Transverse colon (tissue), 4 donors: ENCODE results near the gene PDHA1. TPM values are rescaled to one million over a fixed set of nuclear protein-coding genes. Genes with fewer than 3 reads are reported as not detected.

Experiments
- DNase-seq: peaks from one replicate; pipeline ENCODE4 v3.0.0-alpha.2; 2019
- H3K27ac ChIP-seq, 4 donors: fragments of 200-600 bp; sonication (generic); 2 replicates each; pipeline ENCODE4 v1.5.1; 2016 to 2018; ENCODE audit warnings: inconsistent platforms in 4 of 4
- H3K27me3 ChIP-seq: fragments of 200-600 bp; sonication (generic); 2 replicates; pipeline ENCODE4 v1.5.1; 2017; ENCODE audit warnings: inconsistent platforms
- H3K36me3 ChIP-seq, 4 donors: fragments of 200-600 bp; sonication (generic); 2 replicates each; pipeline ENCODE4 v1.5.1; 2017 to 2019; ENCODE audit warnings: inconsistent platforms in 4 of 4
- H3K4me1 ChIP-seq, 4 donors: fragments of 200-600 bp; sonication (generic); 2 replicates each; pipeline ENCODE4 v1.5.1; 2017 to 2020; ENCODE audit warnings: inconsistent platforms in 4 of 4
- H3K4me3 ChIP-seq, 4 donors: fragments of 200-600 bp; sonication (generic); 1 replicate in 1 of 4; 2 replicates in 3 of 4; pipeline versions ENCODE4 v1.5.1 to v1.6.1; 2017 to 2019; ENCODE audit warnings: inconsistent platforms in 4 of 4
- H3K9me3 ChIP-seq, 2 donors: fragments of 200-600 bp; sonication (generic); 2 replicates each; pipeline ENCODE4 v1.5.1; 2017 to 2019; ENCODE audit warnings: inconsistent platforms in 2 of 2
- EP300 ChIP-seq: sonication (generic); formaldehyde crosslinking; IDR thresholded peaks from one replicate; pipeline ENCODE4 v1.6.1; 2017; ENCODE audit warnings: antibody characterized with exemption, low read depth
- POLR2A ChIP-seq: fragments of 450-650 bp; IDR thresholded peaks from one replicate; pipeline ENCODE4 v1.6.1; 2016; ENCODE audit warnings: antibody characterized with exemption, mild to moderate bottlenecking, moderate library complexity
- POLR2AphosphoS5 ChIP-seq, 3 donors: sonication (generic); formaldehyde crosslinking; IDR thresholded peaks; one replicate each; pipeline ENCODE4 v1.6.1; 2016; ENCODE audit warnings: antibody characterized with exemption in 3 of 3
- WGBS, 2 donors: methylation state at CpG; one replicate each; pipeline ENCODE4 v1.1.5; 2018; ENCODE audit warnings: low coverage in 1 of 2; 5-methylcytosine and 5-hydroxymethylcytosine counted together
- in situ Hi-C, 4 donors: fragments of 200-750 bp; cut with MboI; loops; one replicate each; pipeline versions ENCODE4 v1.15.0 to v1.15.1; 2017; ENCODE audit warnings: low sequenced_read_pairs in 3 of 4, low pct_ligation_motif_present in 1 of 4, low pct_unique_long_range_greater_than_20kb in 1 of 4
- intact Hi-C: fragments of 100-400 bp; cut with DNase I; formaldehyde crosslinking; loops from one replicate; pipeline ENCODE4 v1.15.1; 2023; ENCODE audit warnings: low total_unique reads
- total RNA-seq, 4 donors: library from RNA; depleted of rRNA; stranded (reverse); fragments of >200 nt; gene quantifications; one replicate each; pipeline ENCODE4 v1.1.0, GENCODE V29; 2016
- TF ChIP-seq, protein P1 (sequence below), 5 experiments: fragments of 200-600 bp in 3 of 5; fragments of 450-650 bp in 2 of 5; sonication (generic) in 3 of 5; IDR thresholded peaks; 1 replicate in 2 of 5; 2 replicates in 3 of 5; pipeline ENCODE4 v1.5.1; 2016 to 2017; ENCODE audit warnings: antibody characterized with exemption in 5 of 5, inconsistent platforms in 3 of 5, mild to moderate bottlenecking in 2 of 5, moderate library complexity in 1 of 5

The PDHA1 gene
- total RNA-seq, 4 donors from 2014 or later = 77.4 to 264 (median 189) TPM

DNA sequence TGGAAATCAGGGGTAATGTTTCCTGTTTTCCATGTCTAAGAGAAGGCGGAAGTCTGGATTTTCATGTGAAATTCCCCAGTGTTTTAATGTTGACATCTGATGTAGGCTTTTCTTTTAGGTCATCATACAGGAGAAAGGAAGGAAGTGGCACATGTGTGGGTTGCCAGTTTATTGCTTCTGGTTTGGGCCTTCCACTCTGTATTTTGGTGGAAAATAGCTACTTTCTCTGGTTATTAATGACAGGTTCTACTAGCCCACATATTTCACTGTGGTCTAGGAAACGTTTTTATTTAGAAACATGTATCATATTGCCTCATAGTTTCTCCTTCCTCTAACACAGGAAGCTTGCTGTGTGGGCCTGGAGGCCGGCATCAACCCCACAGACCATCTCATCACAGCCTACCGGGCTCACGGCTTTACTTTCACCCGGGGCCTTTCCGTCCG is 7.2 kb downstream of the PDHA1 start:
- peaks cover 0 to 5% (median 0%) of the 10 kb centered on the region in 4 donors for H3K4me1 ChIP-seq
- H3K36me3 ChIP-seq = peaks cover 0 to 5% (median 0%) of the 10 kb centered on the region in 4 donors
- no peak for TF ChIP-seq EP300
- no peak for TF ChIP-seq POLR2A
- no peak for TF ChIP-seq POLR2AphosphoS5 (IDR thresholded peaks at IDR 0.05)
- TF ChIP-seq, protein P1, sequence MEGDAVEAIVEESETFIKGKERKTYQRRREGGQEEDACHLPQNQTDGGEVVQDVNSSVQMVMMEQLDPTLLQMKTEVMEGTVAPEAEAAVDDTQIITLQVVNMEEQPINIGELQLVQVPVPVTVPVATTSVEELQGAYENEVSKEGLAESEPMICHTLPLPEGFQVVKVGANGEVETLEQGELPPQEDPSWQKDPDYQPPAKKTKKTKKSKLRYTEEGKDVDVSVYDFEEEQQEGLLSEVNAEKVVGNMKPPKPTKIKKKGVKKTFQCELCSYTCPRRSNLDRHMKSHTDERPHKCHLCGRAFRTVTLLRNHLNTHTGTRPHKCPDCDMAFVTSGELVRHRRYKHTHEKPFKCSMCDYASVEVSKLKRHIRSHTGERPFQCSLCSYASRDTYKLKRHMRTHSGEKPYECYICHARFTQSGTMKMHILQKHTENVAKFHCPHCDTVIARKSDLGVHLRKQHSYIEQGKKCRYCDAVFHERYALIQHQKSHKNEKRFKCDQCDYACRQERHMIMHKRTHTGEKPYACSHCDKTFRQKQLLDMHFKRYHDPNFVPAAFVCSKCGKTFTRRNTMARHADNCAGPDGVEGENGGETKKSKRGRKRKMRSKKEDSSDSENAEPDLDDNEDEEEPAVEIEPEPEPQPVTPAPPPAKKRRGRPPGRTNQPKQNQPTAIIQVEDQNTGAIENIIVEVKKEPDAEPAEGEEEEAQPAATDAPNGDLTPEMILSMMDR (IDR thresholded peaks at IDR 0.05) = no peak
- H3K9me3 ChIP-seq = no peaks in the 10 kb centered on the region
- no peak overlapping the region for H3K4me3 ChIP-seq
- DNase-seq = no peak
- no peak overlapping the region for H3K27ac ChIP-seq
- in situ Hi-C loops (no loop called here), intact Hi-C loops (no loop called here)
- WGBS, 2 donors = 66 to 82% methylated on average over 6 to 8 of the region's 8 CpGs
- H3K27me3 ChIP-seq = no peaks in the 10 kb centered on the region

DNA sequence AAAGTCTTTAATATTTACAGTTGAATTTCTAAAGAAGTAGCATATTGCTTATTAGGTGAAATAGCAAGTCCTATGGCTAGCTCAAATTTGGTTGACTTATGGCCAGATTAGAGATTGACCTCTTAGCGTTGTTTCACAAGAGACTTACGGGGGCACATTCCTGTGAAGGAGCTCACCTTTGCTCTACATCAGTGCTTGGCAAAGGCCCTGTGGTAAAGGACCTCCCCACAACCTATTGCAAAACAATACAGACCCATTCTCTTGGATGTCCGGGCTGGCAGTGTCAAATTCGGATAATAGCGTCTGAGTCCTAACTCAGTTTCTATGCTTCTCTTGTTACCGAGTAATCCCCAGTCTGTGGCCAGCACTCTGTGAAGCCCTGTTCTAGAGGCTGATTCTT is 10.9 kb downstream of the PDHA1 start:
- in situ Hi-C loops (no loop called here), intact Hi-C loops (no loop called here)
- H3K27me3 ChIP-seq = no peaks in the 10 kb centered on the region
- H3K4me1 ChIP-seq = no peaks in the 10 kb centered on the region
- H3K9me3 ChIP-seq = no peaks in the 10 kb centered on the region
- H3K27ac ChIP-seq = no peak overlapping the region
- H3K36me3 ChIP-seq = peaks cover 0 to 11% (median 2%) of the 10 kb centered on the region in 4 donors
- WGBS, 2 donors = 98 to 100% methylated on average over 1 to 6 of the region's 6 CpGs
- no peak overlapping the region for H3K4me3 ChIP-seq
- DNase-seq = no peak
- TF ChIP-seq, protein P1 (IDR thresholded peaks at IDR 0.05) = no peak
- TF ChIP-seq POLR2AphosphoS5 (IDR thresholded peaks at IDR 0.05) (no peak), POLR2A (no peak), EP300 (no peak)

DNA sequence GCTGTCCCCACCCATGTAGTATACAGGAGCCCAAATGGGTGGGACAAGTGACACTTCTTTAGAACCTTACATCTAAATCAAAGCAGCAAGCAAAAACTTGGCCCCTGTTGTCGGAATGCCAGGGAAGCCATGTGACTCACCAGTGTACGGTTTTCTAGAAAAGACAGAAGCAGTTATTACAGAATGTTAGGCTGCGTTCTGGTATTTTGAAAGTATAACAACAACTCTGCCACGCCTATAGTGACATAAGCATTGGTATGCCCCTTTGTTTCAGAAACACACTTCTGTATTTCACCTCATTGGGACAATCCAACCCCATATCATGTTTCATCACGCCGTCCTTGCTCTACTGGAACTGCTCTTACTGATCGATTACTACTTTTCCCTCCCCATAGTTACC is 14.8 kb downstream of the PDHA1 start:
- intact Hi-C loops (no loop called here), in situ Hi-C loops (no loop called here)
- no peak for DNase-seq
- TF ChIP-seq, protein P1 (IDR thresholded peaks at IDR 0.05) = no peak
- TF ChIP-seq POLR2A (no peak), POLR2AphosphoS5 (IDR thresholded peaks at IDR 0.05) (no peak), EP300 (no peak)
- peaks cover 0 to 11% (median 2%) of the 10 kb centered on the region in 4 donors for H3K36me3 ChIP-seq
- H3K27ac ChIP-seq = no peak overlapping the region
- no peaks in the 10 kb centered on the region for H3K4me1 ChIP-seq
- no peaks in the 10 kb centered on the region for H3K9me3 ChIP-seq
- WGBS, 2 donors = 68 to 90% methylated on average over 4 to 7 of the region's 7 CpGs
- H3K27me3 ChIP-seq = no peaks in the 10 kb centered on the region
- no peak overlapping the region for H3K4me3 ChIP-seq

DNA sequence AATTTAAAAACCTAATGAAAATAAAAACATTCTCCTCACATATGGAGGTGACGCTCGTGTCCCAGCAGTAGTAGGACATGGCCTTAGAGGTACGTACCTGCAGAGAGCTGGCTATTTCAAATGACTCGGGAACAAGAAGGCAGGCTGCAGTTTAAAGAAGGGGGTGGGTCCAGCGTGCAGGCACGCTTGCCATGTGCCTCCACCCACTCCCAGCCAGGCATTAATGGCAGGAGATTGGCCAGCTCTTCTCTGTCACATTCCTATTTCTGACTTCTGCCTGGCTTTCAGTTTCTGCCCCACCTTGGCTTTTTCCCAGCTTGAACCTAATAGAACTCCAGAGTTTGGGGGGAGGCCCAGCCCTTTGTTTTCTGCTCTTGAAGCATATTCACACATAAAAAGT is 17.2 kb downstream of the PDHA1 start:
- DNase-seq = no peak
- no peaks in the 10 kb centered on the region for H3K4me1 ChIP-seq
- H3K27me3 ChIP-seq = no peaks in the 10 kb centered on the region
- H3K4me3 ChIP-seq = no peak overlapping the region
- in situ Hi-C loops = no loop called here
- WGBS, 2 donors = 83% methylated on average over 6 of the region's 6 CpGs; no CpG with 5 or more reads in 1 of the 2 donors
- no peak overlapping the region for H3K27ac ChIP-seq
- intact Hi-C loops = no loop called here
- TF ChIP-seq POLR2A = no peak
- TF ChIP-seq, protein P1 (IDR thresholded peaks at IDR 0.05) = no peak
- no peak for TF ChIP-seq POLR2AphosphoS5 (IDR thresholded peaks at IDR 0.05)
- TF ChIP-seq EP300 = no peak
- no peaks in the 10 kb centered on the region for H3K9me3 ChIP-seq
- peaks cover 0 to 11% (median 0%) of the 10 kb centered on the region in 4 donors for H3K36me3 ChIP-seq
